PC-9 (cell line): ENCODE measurements around the gene BCAR3. TPM values are rescaled to one million over a fixed set of nuclear protein-coding genes. Genes with fewer than 3 reads are reported as not detected.

Source experiments
- BruUV-seq: library from RNA; stranded (reverse); fragments of 400-500 nt; replicated peaks from 2 replicates; lab custom pipeline; 2021; lab: Mats Ljungman, UMichigan
- CTCF ChIA-PET: fragments of 300-600 bp; sonication (Branson Sonifier 250); formaldehyde crosslinking; loops from one replicate; lab custom pipeline; 2022; ENCODE audit warnings: antibody characterized with exemption; lab: Charles Lee
- POLR2A ChIA-PET: fragments of 300-600 bp; sonication (Branson Sonifier 250); formaldehyde crosslinking; loops from one replicate; lab custom pipeline; 2022; ENCODE audit warnings: antibody characterized with exemption; ENCODE audit not compliant: unreplicated experiment; lab: Charles Lee
- DNase-seq, 2 experiments: peaks; one replicate each; pipeline versions ENCODE4 v3.0.0 to v3.0.0-alpha.2; 2015 to 2022; ENCODE audit warnings: mixed read lengths in 1 of 2
- H2AFZ ChIP-seq: fragments of 200-600 bp; sonication (generic); 2 replicates; pipeline ENCODE4 v1.8.1; 2017; ENCODE audit warnings: antibody characterized with exemption
- H3F3A ChIP-seq: fragments of 200-600 bp; sonication (generic); 2 replicates; pipeline ENCODE4 v1.8.1; 2017; ENCODE audit warnings: antibody characterized with exemption, mild to moderate bottlenecking, low read depth; ENCODE audit not compliant: insufficient read depth
- H3K27ac ChIP-seq: fragments of 200-600 bp; sonication (generic); 2 replicates; pipeline ENCODE4 v1.6.1; 2016; ENCODE audit warnings: mixed run types
- H3K27me3 ChIP-seq: fragments of 200-600 bp; sonication (generic); 2 replicates; pipeline ENCODE4 v1.6.1; 2016; ENCODE audit warnings: low read depth, mixed run types; ENCODE audit not compliant: insufficient read depth
- H3K36me3 ChIP-seq: fragments of 200-600 bp; sonication (generic); 2 replicates; pipeline ENCODE4 v1.6.1; 2016; ENCODE audit warnings: low read depth, mixed run types
- H3K4me1 ChIP-seq: fragments of 200-600 bp; sonication (generic); replicated peaks from 2 replicates; pipeline ENCODE4 v1.6.1; 2016; ENCODE audit warnings: mixed run types; ENCODE audit not compliant: insufficient read depth
- H3K4me2 ChIP-seq: fragments of 200-600 bp; sonication (generic); 2 replicates; pipeline ENCODE4 v1.6.1; 2017; ENCODE audit warnings: mixed run types
- H3K4me3 ChIP-seq: fragments of 200-600 bp; sonication (generic); 2 replicates; pipeline ENCODE4 v1.6.1; 2016; ENCODE audit warnings: mixed run types
- H3K79me2 ChIP-seq: fragments of 200-600 bp; sonication (generic); 2 replicates; pipeline ENCODE4 v1.6.1; 2017; ENCODE audit warnings: low read depth, mixed run types
- H3K9me2 ChIP-seq: fragments of 200-600 bp; sonication (generic); 2 replicates; pipeline ENCODE4 v1.8.1; 2017; ENCODE audit warnings: mild to moderate bottlenecking; ENCODE audit not compliant: insufficient read depth
- H3K9me3 ChIP-seq: fragments of 200-600 bp; sonication (generic); 2 replicates; pipeline ENCODE4 v1.8.1; 2016; ENCODE audit warnings: low read depth; ENCODE audit not compliant: insufficient read depth
- H4K20me1 ChIP-seq: fragments of 200-600 bp; sonication (generic); 2 replicates; pipeline ENCODE4 v1.8.1; 2017; ENCODE audit not compliant: insufficient read depth
- CTCF ChIP-seq: fragments of 200-600 bp; sonication (generic); conservative IDR thresholded peaks from 2 replicates; pipeline ENCODE4 v1.6.1; 2017; ENCODE audit warnings: mixed run types, antibody characterized with exemption, mild to moderate bottlenecking, moderate library complexity
- EZH2 ChIP-seq: fragments of 200-600 bp; sonication (generic); IDR thresholded peaks from 2 replicates; pipeline ENCODE4 v1.8.0; 2017; ENCODE audit warnings: antibody characterized with exemption, low read depth
- intact Hi-C: fragments of 100-400 bp; cut with micrococcal nuclease; formaldehyde crosslinking; loops from one replicate; pipeline ENCODE4 v1.10.0; 2022; ENCODE audit not compliant: unreplicated experiment
- total RNA-seq: library from RNA; stranded (reverse); gene quantifications from 2 replicates; pipeline ENCODE4 v1.2.3, GENCODE V29; 2021

The BCAR3 gene
- total RNA-seq, 1 experiment from 2014 or later: 70.0 TPM

GRCh38 chr1:93612510-93612909, 69.1 kb downstream of the BCAR3 start:
- Histone ChIP-seq H3K4me1 (peaks cover 70% of the 10 kb centered on the region), H3K79me2 (peaks cover 100% of the 10 kb centered on the region), H3K9me3 (no peaks in the 10 kb centered on the region), H2AFZ (no peak overlapping the region), H3K9me2 (no peaks in the 10 kb centered on the region), H3K36me3 (peaks cover 75% of the 10 kb centered on the region), H3K4me2 (no peak overlapping the region), H3K27me3 (no peaks in the 10 kb centered on the region), H3F3A (peaks cover 99% of the 10 kb centered on the region), H3K27ac (peak overlapping the region; percentile 81; the same call in 1 of the 2 replicates), H3K4me3 (no peak overlapping the region), H4K20me1 (peaks cover 97% of the 10 kb centered on the region)
- BruUV-seq: no TSS peak
- TF ChIP-seq EZH2 (no peak), CTCF (no peak)
- CTCF ChIA-PET: no interaction called here
- POLR2A ChIA-PET: no interaction called here
- intact Hi-C loops: no loop called here
- DNase-seq: no peak

DNA sequence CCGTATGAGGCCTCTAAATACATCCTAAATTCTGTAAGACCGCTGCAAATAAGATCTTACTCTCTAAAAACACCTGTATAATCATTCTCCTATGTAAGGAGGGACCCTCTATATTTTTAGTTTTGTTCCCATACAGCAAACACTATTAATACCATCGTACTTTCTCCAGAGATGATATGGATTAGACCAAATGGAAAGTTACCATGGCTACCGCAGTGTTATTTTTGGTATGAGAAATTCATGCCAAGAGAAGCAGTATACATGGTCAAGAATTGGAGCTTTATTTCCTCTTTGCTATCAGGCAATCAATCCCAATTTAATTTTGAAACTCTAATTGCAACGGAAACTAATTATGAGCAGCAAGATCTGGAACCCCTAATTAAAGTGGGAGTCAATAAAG, 70.0 kb downstream of the BCAR3 start:
- Histone ChIP-seq H3K4me3 (no peak overlapping the region), H3F3A (peaks cover 96% of the 10 kb centered on the region), H3K4me1 (peaks cover 70% of the 10 kb centered on the region), H3K9me3 (no peaks in the 10 kb centered on the region), H3K36me3 (peaks cover 74% of the 10 kb centered on the region), H3K4me2 (no peak overlapping the region), H2AFZ (no peak overlapping the region), H3K27me3 (no peaks in the 10 kb centered on the region), H4K20me1 (peaks cover 100% of the 10 kb centered on the region), H3K79me2 (peaks cover 100% of the 10 kb centered on the region), H3K9me2 (no peaks in the 10 kb centered on the region), H3K27ac (no peak overlapping the region)
- intact Hi-C loops: no loop called here
- ChIA-PET POLR2A (interaction anchor here (0.5 kb wide), 1 partner anchor 217 kb away, joined by 4 read pairs; no protein-coding TSS in a partner anchor), CTCF (interaction anchor here (0.6 kb wide), 1 partner anchor 17 kb away, joined by 11 read pairs; no protein-coding TSS in a partner anchor)
- no peak for DNase-seq
- TF ChIP-seq CTCF: no peak
- TF ChIP-seq EZH2: no peak
- BruUV-seq: no TSS peak

DNA sequence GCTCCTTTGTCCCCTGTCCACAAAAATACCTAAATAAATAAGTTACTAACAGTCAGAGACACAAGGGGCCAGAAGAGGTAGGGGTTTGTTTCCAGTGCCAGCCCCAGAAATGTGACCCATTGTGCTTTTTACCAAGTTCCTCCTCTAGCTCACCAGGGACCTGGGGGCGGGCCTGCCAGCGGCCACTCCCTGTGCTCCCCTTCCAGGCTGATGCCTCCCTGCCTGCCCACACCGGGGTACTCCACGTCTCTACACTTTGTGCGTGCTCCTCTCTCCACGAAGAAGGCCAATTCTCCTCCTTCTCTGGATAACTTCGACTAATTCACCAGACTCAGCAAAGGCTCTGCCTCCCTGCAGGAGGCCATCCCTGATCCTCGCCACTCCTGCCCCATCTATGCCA, 72.1 kb downstream of the BCAR3 start:
- peaks cover 70% of the 10 kb centered on the region for H3K36me3 ChIP-seq
- peaks cover 100% of the 10 kb centered on the region for H3K79me2 ChIP-seq
- no peaks in the 10 kb centered on the region for H3K9me3 ChIP-seq
- ChIA-PET POLR2A (no interaction called here), CTCF (no interaction called here)
- H4K20me1 ChIP-seq: peaks cover 100% of the 10 kb centered on the region
- H3F3A ChIP-seq: peaks cover 96% of the 10 kb centered on the region
- BruUV-seq: no TSS peak
- no peak overlapping the region for H3K4me2 ChIP-seq
- H3K4me1 ChIP-seq: peaks cover 66% of the 10 kb centered on the region
- H3K27ac ChIP-seq: 0 out of 2 replicates have a peak overlapping the region, but pooled peaks have one; percentile 6
- no peak for TF ChIP-seq EZH2
- no peaks in the 10 kb centered on the region for H3K9me2 ChIP-seq
- H3K4me3 ChIP-seq: no peak overlapping the region
- intact Hi-C loops: no loop called here
- no peak for DNase-seq
- no peaks in the 10 kb centered on the region for H3K27me3 ChIP-seq
- H2AFZ ChIP-seq: no peak overlapping the region
